ENCODE data around the gene SUCLA2. TPM values are rescaled to one million over a fixed set of nuclear protein-coding genes. Genes with fewer than 3 reads are reported as not detected.

SUCLA2 gene
- total RNA-seq, 1 experiment from 2014 or later: 39.1 TPM

DNA sequence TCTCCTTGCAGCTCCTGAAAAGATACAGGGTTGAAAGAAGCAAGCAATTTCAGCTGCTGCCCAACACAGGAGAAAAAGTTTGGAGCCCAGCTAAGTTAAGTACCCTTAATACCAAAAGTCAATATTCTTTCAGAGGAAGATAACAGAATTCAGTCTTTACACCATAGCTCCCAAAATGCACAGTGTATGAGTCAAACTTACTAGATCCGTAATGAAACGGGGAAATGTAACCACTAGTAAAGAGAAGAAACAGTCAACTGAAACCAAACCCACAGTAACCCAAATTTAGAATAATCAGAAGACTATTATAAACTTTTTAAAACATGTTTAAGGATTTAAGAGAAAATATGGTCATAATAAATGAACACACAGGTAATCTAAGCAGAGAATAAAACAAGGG is 45.2 kb downstream of the SUCLA2 start:
- Histone ChIP-seq H3K9me2 (ENCODE audit: insufficient read depth) (no peaks in the 10 kb centered on the region), H3K4me1 (ENCODE audit: control insufficient read depth in 1 of 2, insufficient read depth in 2 of 2, low read length in 2 of 2) (no peaks in the 10 kb centered on the region), H3K27ac (ENCODE audit: low read depth, low read length) (no peak overlapping the region), H3K36me3 (ENCODE audit: control insufficient read depth in 1 of 2, insufficient read depth in 2 of 2, low read length in 2 of 2) (peaks cover 2 to 45% of the 10 kb centered on the region in 2 experiments), H3K9ac (ENCODE audit: low read length) (no peak overlapping the region), H3K4me2 (ENCODE audit: low read length) (no peak overlapping the region), H3K79me2 (ENCODE audit: insufficient read depth, low read length) (no peaks in the 10 kb centered on the region), H3K27me3 (ENCODE audit: insufficient read depth, low read length) (no peaks in the 10 kb centered on the region), H2AFZ (ENCODE audit: low read depth, low read length, poor library complexity, severe bottlenecking) (no peak overlapping the region), H4K20me1 (ENCODE audit: insufficient read depth) (no peaks in the 10 kb centered on the region), H3K4me3 (replicated peaks in 1 of 2; ENCODE audit: low read depth in 1 of 2, low read length in 2 of 2) (no peak overlapping the region), H3K9me3 (ENCODE audit: control insufficient read depth in 1 of 2, insufficient read depth in 1 of 2, low read depth in 1 of 2, low read length in 2 of 2) (peaks cover 22 to 26% of the 10 kb centered on the region in 2 experiments; a peak in 3 of 4 replicates)
- ChIA-PET POLR2A (no interaction called here), RAD21 (ENCODE audit: low non-redundant PET in 1 of 2, low total read pairs in 2 of 2, uncharacterized antibody in 2 of 2, unreplicated experiment in 2 of 2) (no interaction called here), CTCF (no interaction called here)
- no peak for DNase-seq (ENCODE audit: low read depth, low spot score)
- BruUV-seq (replicated peaks): no TSS peak
- ATAC-seq: no peak
- intact Hi-C loops (cut with micrococcal nuclease): no loop called here
- TF ChIP-seq SRF (IDR thresholded peaks at IDR 0.05; ENCODE audit: low read depth): no peak

DNA sequence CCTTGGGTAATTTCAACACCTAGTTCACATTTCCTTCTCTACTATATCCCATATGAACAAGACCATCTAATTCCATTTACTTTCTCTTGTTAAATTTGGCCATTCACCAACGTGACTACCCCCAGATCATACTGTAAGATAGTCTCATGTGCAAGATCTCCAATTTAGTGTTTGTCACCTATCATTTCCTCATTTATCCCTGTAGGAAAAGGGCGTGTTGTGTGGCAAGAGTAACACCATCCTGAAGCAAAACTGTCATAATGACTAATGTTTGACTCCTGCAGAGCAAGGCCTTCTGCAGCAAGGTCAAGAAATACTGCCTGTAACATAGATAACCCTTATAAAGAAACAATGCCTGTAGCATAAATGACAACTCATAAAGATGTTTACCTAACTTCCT is 51.3 kb downstream of the SUCLA2 start:
- no peak for DNase-seq (ENCODE audit: low read depth, low spot score)
- no TSS peak for BruUV-seq (replicated peaks)
- H3K79me2 ChIP-seq (ENCODE audit: insufficient read depth, low read length): no peaks in the 10 kb centered on the region
- intact Hi-C loops (cut with micrococcal nuclease): no loop called here
- POLR2A ChIA-PET: no interaction called here
- no peaks in the 10 kb centered on the region for H3K9me2 ChIP-seq (ENCODE audit: insufficient read depth)
- H3K4me2 ChIP-seq (ENCODE audit: low read length): no peak overlapping the region
- no peaks in the 10 kb centered on the region for H3K4me1 ChIP-seq (ENCODE audit: control insufficient read depth in 1 of 2, insufficient read depth in 2 of 2, low read length in 2 of 2)
- RAD21 ChIA-PET (ENCODE audit: low non-redundant PET in 1 of 2, low total read pairs in 2 of 2, uncharacterized antibody in 2 of 2, unreplicated experiment in 2 of 2): no interaction called here
- no peaks in the 10 kb centered on the region for H3K9me3 ChIP-seq (ENCODE audit: control insufficient read depth in 1 of 2, insufficient read depth in 1 of 2, low read depth in 1 of 2, low read length in 2 of 2)
- H3K27ac ChIP-seq (ENCODE audit: low read depth, low read length): no peak overlapping the region
- H3K4me3 ChIP-seq (replicated peaks in 1 of 2; ENCODE audit: low read depth in 1 of 2, low read length in 2 of 2): no peak overlapping the region
- no peak for ATAC-seq
- H4K20me1 ChIP-seq (ENCODE audit: insufficient read depth): no peaks in the 10 kb centered on the region
- no peak for TF ChIP-seq ELF1 (IDR thresholded peaks at IDR 0.05; ENCODE audit: borderline replicate concordance, low read depth)
- no peak for TF ChIP-seq TCF7L2 (IDR thresholded peaks at IDR 0.05; ENCODE audit: borderline replicate concordance, extremely low read depth, insufficient read depth, insufficient read length)
- no peak for TF ChIP-seq ZFX (IDR thresholded peaks at IDR 0.05)
- no peak for TF ChIP-seq POLR2AphosphoS5 (IDR thresholded peaks at IDR 0.05; ENCODE audit: low read depth, low read length)
- TF ChIP-seq SRF (IDR thresholded peaks at IDR 0.05; ENCODE audit: low read depth): no peak
- no peak for TF ChIP-seq CEBPB (IDR thresholded peaks at IDR 0.05; ENCODE audit: low read depth)
- no peak for TF ChIP-seq SP1 (IDR thresholded peaks at IDR 0.05; ENCODE audit: low read depth)
- TF ChIP-seq, protein P1, sequence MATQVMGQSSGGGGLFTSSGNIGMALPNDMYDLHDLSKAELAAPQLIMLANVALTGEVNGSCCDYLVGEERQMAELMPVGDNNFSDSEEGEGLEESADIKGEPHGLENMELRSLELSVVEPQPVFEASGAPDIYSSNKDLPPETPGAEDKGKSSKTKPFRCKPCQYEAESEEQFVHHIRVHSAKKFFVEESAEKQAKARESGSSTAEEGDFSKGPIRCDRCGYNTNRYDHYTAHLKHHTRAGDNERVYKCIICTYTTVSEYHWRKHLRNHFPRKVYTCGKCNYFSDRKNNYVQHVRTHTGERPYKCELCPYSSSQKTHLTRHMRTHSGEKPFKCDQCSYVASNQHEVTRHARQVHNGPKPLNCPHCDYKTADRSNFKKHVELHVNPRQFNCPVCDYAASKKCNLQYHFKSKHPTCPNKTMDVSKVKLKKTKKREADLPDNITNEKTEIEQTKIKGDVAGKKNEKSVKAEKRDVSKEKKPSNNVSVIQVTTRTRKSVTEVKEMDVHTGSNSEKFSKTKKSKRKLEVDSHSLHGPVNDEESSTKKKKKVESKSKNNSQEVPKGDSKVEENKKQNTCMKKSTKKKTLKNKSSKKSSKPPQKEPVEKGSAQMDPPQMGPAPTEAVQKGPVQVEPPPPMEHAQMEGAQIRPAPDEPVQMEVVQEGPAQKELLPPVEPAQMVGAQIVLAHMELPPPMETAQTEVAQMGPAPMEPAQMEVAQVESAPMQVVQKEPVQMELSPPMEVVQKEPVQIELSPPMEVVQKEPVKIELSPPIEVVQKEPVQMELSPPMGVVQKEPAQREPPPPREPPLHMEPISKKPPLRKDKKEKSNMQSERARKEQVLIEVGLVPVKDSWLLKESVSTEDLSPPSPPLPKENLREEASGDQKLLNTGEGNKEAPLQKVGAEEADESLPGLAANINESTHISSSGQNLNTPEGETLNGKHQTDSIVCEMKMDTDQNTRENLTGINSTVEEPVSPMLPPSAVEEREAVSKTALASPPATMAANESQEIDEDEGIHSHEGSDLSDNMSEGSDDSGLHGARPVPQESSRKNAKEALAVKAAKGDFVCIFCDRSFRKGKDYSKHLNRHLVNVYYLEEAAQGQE (IDR thresholded peaks at IDR 0.05; ENCODE audit: low read depth): no peak
- no peak for TF ChIP-seq YY1 (IDR thresholded peaks at IDR 0.05; ENCODE audit: extremely low read depth, insufficient replicate concordance, low read depth, low read length)
- TF ChIP-seq RAD21 (IDR thresholded peaks at IDR 0.05; ENCODE audit: low read depth): no peak
- TF ChIP-seq, protein P2, sequence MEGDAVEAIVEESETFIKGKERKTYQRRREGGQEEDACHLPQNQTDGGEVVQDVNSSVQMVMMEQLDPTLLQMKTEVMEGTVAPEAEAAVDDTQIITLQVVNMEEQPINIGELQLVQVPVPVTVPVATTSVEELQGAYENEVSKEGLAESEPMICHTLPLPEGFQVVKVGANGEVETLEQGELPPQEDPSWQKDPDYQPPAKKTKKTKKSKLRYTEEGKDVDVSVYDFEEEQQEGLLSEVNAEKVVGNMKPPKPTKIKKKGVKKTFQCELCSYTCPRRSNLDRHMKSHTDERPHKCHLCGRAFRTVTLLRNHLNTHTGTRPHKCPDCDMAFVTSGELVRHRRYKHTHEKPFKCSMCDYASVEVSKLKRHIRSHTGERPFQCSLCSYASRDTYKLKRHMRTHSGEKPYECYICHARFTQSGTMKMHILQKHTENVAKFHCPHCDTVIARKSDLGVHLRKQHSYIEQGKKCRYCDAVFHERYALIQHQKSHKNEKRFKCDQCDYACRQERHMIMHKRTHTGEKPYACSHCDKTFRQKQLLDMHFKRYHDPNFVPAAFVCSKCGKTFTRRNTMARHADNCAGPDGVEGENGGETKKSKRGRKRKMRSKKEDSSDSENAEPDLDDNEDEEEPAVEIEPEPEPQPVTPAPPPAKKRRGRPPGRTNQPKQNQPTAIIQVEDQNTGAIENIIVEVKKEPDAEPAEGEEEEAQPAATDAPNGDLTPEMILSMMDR (IDR thresholded peaks at IDR 0.05 in 2 of 3, conservative IDR thresholded peaks at IDR 0.05 in 1 of 3; ENCODE audit: borderline replicate concordance in 1 of 3, insufficient read depth in 1 of 3, low read depth in 2 of 3, low read length in 2 of 3): no peak
- TF ChIP-seq CBX3 (IDR thresholded peaks at IDR 0.05; ENCODE audit: low read depth): no peak
- TF ChIP-seq, protein P3, sequence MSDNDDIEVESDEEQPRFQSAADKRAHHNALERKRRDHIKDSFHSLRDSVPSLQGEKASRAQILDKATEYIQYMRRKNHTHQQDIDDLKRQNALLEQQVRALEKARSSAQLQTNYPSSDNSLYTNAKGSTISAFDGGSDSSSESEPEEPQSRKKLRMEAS (IDR thresholded peaks at IDR 0.05): no peak
- TF ChIP-seq JUND (IDR thresholded peaks at IDR 0.05): no peak
- TF ChIP-seq, protein P4, sequence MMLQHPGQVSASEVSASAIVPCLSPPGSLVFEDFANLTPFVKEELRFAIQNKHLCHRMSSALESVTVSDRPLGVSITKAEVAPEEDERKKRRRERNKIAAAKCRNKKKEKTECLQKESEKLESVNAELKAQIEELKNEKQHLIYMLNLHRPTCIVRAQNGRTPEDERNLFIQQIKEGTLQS (IDR thresholded peaks at IDR 0.05): no peak
- TF ChIP-seq SIN3A (IDR thresholded peaks at IDR 0.05; ENCODE audit: low read depth): no peak
- H3K9ac ChIP-seq (ENCODE audit: low read length): no peak overlapping the region
- peaks cover 0 to 5% of the 10 kb centered on the region in 2 experiments; a peak in 3 of 4 replicates for H3K36me3 ChIP-seq (ENCODE audit: control insufficient read depth in 1 of 2, insufficient read depth in 2 of 2, low read length in 2 of 2)
- no peak overlapping the region for H2AFZ ChIP-seq (ENCODE audit: low read depth, low read length, poor library complexity, severe bottlenecking)
- H3K27me3 ChIP-seq (ENCODE audit: insufficient read depth, low read length): no peaks in the 10 kb centered on the region
- CTCF ChIA-PET: no interaction called here
